ENCODE results near the gene ZPBP2. TPM values are rescaled to one million over a fixed set of nuclear protein-coding genes. Genes with fewer than 3 reads are reported as not detected.
"Not testable (repeated sequence)": the region's sequence is repeated elsewhere in the genome, so short reads cannot be mapped to it uniquely, and the experiment has no call there.

The ZPBP2 gene
- total RNA-seq, 2 experiments from 2014 or later = 0.19 TPM; not detected in 1

DNA sequence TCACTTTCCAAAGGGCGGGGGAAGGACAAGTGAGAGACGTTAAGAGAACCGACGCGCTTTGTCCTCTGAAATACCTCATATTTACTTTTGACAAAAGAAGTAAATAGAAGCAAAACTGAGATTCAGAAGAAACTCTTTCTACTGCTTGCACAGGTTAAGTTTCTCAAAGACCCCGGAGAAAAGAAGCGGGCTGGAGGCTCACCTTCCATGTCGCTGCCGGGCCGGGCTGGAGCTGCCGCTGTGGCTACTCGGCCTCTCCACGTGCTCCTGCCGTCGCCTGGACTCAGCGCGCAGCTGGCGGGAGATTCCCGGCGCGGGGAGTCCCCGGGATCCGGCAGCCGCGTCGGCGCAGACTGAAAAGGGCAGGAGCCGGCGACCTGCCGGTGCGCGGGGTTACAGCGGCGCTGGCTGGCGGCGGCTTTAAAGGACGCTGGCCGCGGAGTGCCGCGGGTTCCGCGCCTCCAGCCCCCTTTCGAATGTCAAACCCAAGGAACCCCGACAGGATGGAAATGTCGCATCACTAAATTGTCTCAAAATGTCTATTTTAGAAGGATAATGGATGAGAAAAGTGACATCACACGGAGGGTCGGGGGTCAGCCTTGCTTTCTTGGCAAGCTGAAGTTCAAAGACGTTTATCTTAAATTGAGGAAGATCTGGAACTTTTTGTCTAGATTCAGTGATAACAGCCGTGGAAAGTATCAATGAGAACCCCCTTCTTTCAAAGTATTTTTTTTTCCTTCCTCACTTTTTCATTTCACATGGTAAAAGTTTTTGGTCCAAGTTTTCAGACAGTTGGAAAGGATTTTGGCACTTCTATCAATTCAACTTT, 3.9 kb upstream of the ZPBP2 start, which contains the start of gene IKZF3:
IKZF3 (minus strand) TSS at position 395 of the 829 bp plus-strand sequence; CDS start at position 209, 186 bp downstream.
- Mint-ChIP-seq H3K27ac (peak within 1 kb of the TSS; percentile 94), H3K9me3 (ENCODE audit: low read depth) (no peaks in the 10 kb centered on the region), H3K4me1 (peaks cover 58% of the 10 kb centered on the region), H3K36me3 (peaks cover 16% of the 10 kb centered on the region), H3K27me3 (peaks cover 4% of the 10 kb centered on the region), H3K4me3 (peak within 1 kb of the TSS; percentile 81)
- CTCF ChIA-PET = interaction anchor here (0.6 to 3.5 kb wide), 20 partner anchors 9 to 242 kb away, joined by 3 to 18 read pairs (median 4); partner anchors contain the start of genes MIEN1 and PSMD3
- peak; percentile 87 for DNase-seq
- peak; percentile 60 for ATAC-seq

DNA sequence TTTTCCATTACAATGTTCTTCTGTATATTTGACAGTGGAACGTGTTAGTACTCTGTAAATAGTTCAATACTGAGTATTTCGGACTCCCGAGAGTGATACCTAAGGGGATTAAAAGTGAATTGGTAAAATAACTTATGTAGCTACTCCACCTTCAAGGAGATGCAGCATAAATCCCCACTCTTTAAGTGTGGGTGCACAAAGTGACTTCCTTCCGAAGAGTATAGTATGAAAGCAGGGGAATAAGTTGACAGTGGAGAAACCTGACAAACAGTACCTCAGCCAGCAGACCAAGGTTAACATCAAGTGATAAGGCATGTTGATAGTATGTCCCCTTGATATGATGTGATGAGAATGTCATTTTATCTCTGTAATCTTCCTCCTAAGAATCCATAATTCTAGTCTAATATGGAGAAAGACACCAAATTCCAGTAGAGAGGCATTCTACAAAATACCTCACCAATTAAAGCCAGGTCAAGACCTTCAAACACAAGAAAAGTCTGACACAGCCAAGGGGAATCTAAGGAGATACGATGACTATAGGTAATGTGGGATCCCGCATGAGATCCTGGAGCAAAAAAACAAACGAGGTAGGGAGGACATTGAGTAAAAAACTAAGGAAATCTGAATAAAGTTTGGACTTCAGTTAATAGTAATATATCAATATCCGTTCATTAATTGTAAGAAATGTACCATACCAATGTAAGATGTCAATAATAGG, 1.8 kb upstream of the ZPBP2 start:
- Mint-ChIP-seq H3K9me3 (ENCODE audit: low read depth) (no peaks in the 10 kb centered on the region), H3K4me3 (peak overlapping the region; percentile 27)

DNA sequence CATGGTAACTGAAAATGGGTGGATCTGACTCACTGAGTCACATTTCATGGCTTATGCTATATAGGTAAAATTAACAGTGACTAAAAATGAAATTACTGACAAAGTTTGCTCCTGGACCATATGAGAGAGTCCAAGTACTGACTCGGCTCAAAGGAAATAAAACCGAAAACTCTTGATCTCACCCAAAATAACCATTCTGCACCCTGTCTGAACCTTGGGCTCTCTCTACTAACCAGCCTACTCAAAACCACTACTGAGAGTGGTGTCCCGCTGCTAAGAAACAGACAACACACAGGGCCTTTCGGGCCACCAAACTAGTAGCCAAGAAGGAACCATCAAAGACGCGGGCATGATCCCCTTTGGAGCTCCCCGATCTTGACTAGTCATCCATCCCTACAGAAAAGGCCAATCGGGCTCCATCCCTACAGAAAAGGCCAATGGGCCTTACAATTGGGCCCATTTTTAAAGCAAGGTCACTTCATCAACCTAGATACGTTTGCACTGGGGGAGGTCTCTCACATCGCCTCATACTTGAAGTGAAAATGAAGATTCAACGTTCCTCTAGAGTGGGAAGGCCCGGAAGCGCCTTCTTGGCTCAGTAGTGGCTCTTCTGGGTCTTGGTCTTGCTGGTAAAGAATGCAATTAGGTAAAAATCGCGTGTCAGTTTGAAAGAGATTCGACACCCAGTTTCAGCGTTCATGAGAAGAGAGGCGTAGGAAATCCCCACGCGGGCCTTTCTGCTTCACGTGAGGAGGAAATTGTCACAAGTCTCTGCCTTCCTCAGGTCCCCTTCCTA, 720 bp upstream of the ZPBP2 start:
- DNase-seq = peak; percentile 81
- H3K4me3 Mint-ChIP-seq = peak overlapping the region; percentile 71
- H3K27me3 Mint-ChIP-seq = peaks cover 4% of the 10 kb centered on the region
- H3K27ac Mint-ChIP-seq = peak overlapping the region; percentile 96
- CTCF ChIA-PET = interaction anchor here (0.9 to 1.0 kb wide), 2 partner anchors 72 to 113 kb away, joined by 3 read pairs; partner anchors contain the start of gene PSMD3
- no peaks in the 10 kb centered on the region for H3K9me3 Mint-ChIP-seq (ENCODE audit: low read depth)
- peaks cover 7% of the 10 kb centered on the region for H3K36me3 Mint-ChIP-seq
- ATAC-seq = peak; percentile 60
- peaks cover 45% of the 10 kb centered on the region for H3K4me1 Mint-ChIP-seq

More for the DNA sequence above, 1.8 kb upstream of the ZPBP2 start:
- ATAC-seq (no peak), DNase-seq (no peak)
- CTCF ChIA-PET = interaction anchor here (1.0 to 2.5 kb wide), 4 partner anchors 85 to 244 kb away, joined by 3 to 11 read pairs (median 6); no protein-coding TSS in a partner anchor
- peak overlapping the region; percentile 94 for H3K27ac Mint-ChIP-seq
- H3K27me3 Mint-ChIP-seq = peaks cover 4% of the 10 kb centered on the region
- H3K4me1 Mint-ChIP-seq = peaks cover 46% of the 10 kb centered on the region
- peaks cover 9% of the 10 kb centered on the region for H3K36me3 Mint-ChIP-seq

DNA sequence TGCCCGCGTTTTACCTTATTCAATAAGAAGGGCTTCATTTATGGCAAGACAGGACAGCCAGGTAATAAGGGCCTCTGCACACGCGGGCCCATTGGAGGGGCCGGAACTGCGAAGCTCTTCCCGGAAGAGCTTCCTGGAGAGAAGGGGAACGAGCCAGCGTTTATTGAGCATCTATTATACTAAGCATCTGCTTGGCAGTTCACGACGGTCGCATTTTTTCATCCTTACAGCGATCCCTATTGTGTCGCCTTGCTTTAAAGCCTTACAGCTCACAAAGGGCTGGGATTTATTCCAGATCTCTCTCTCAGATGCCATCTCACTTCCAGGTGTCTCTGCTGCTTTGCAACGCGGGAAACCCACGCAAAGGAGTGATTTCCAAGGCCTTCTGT, 546 bp downstream of the ZPBP2 start:
- H3K4me3 Mint-ChIP-seq = peak overlapping the region; percentile 71
- peaks cover 2% of the 10 kb centered on the region for H3K36me3 Mint-ChIP-seq
- H3K27ac Mint-ChIP-seq = peak overlapping the region; percentile 96
- no peak for DNase-seq
- H3K9me3 Mint-ChIP-seq (ENCODE audit: low read depth) = no peaks in the 10 kb centered on the region
- peaks cover 45% of the 10 kb centered on the region for H3K4me1 Mint-ChIP-seq
- CTCF ChIA-PET = interaction anchor here (1.6 to 1.9 kb wide), 2 partner anchors 57 to 247 kb away, joined by 4 to 5 read pairs; no protein-coding TSS in a partner anchor
- peaks cover 4% of the 10 kb centered on the region for H3K27me3 Mint-ChIP-seq
- ATAC-seq = no peak

DNA sequence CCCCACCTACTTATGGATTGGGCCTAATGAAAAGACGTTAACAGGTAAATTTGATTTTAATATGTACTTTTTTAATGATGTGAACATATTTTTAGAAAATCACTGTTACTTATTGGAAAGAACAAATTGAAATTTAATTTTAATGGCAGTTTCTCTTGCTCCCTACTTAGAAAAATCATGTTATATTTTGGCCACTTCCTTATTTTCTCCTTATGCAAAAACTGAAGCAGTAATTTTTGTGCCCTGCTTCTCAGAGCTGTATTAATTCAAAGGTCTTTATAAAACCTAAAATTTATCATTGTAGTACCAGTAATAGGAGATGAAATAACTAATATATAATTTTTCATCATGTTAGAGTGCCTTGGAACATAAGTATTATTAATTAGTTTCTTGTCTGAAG, 2.8 kb downstream of the ZPBP2 start:
- ATAC-seq (no peak), DNase-seq (no peak)
- Mint-ChIP-seq H3K36me3 (no peaks in the 10 kb centered on the region), H3K27me3 (peaks cover 4% of the 10 kb centered on the region), H3K27ac (no peak overlapping the region), H3K9me3 (ENCODE audit: low read depth) (no peaks in the 10 kb centered on the region), H3K4me1 (peaks cover 31% of the 10 kb centered on the region), H3K4me3 (no peak overlapping the region)
- CTCF ChIA-PET = interaction anchor here (0.5 to 3.9 kb wide), 4 partner anchors 110 to 366 kb away, joined by 3 to 18 read pairs (median 4); partner anchors contain the start of gene PSMD3

DNA sequence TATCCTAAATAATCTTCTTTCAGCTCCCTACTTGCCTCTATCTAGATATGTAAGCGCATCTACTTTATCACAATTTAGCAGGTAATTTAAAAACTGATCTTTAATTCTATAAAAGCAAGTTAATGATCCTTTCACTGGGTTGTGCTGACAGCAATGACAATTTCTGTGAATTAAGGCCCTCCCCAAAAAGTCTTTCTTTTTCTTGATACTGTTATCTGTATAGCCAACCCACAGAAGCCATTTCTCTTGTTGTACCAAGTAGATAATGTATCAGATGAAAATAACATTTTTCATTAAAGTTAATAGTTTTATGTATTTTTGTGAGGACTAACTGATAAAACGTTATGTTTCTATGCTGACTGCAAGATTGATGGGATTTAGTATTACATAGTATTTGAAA, 3.8 kb downstream of the ZPBP2 start:
- H3K36me3 Mint-ChIP-seq = no peaks in the 10 kb centered on the region
- H3K4me1 Mint-ChIP-seq = peaks cover 22% of the 10 kb centered on the region
- H3K9me3 Mint-ChIP-seq (ENCODE audit: low read depth) = no peaks in the 10 kb centered on the region
- CTCF ChIA-PET = interaction anchor here (1.0 to 3.9 kb wide), 7 partner anchors 12 to 250 kb away, joined by 3 to 18 read pairs (median 5); partner anchors contain the start of gene PSMD3
- no peak for DNase-seq
- H3K27ac Mint-ChIP-seq = no peak overlapping the region
- H3K27me3 Mint-ChIP-seq = peaks cover 4% of the 10 kb centered on the region
- H3K4me3 Mint-ChIP-seq = no peak overlapping the region
- ATAC-seq = no peak

DNA sequence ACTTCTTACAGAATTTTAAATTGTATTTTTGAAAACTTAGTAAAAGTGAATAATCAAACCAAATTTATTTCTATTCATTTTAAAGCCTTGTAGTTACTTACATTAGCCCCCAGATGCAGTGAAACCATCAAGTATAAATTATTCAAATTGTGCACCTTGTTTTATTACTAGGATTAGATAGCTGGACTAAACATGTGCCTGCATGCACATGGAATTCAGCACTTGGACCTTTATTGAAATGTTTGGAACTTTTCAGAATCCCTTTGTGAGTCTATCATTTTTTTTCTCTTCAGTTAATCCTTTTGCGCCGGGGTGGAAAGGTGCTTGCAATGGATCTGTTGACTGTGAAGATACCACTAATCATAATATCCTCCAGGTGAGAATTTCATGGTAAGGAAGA, 4.7 kb downstream of the ZPBP2 start:
- H3K4me1 Mint-ChIP-seq = peaks cover 13% of the 10 kb centered on the region
- no peaks in the 10 kb centered on the region for H3K9me3 Mint-ChIP-seq (ENCODE audit: low read depth)
- no peaks in the 10 kb centered on the region for H3K36me3 Mint-ChIP-seq
- peaks cover 4% of the 10 kb centered on the region for H3K27me3 Mint-ChIP-seq
- H3K4me3 Mint-ChIP-seq = no peak overlapping the region
- CTCF ChIA-PET = interaction anchor here (0.6 to 3.9 kb wide), 17 partner anchors 9 to 251 kb away, joined by 3 to 18 read pairs (median 3); partner anchors contain the start of genes IKZF3 and PSMD3
- DNase-seq = no peak
- ATAC-seq = no peak
- H3K27ac Mint-ChIP-seq = no peak overlapping the region

DNA sequence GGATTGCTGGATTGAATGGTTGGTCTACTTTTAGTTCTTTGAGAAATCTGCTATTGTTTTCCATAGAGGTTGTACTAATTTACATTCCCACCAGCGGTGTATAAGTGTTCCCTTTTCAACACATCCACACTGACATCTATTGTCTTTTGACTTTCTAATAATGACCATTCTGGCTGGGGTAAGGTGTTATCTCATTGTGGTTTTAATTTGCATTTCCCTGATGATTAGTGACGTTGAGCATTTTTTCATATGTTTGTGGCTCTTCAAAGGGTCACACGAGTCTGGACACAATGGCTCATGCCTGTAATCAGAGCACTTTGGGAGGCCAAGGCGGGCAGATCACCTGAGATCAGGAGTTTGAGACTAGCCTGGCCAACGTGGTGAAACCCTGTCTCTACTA, 18.1 kb downstream of the ZPBP2 start:
- H3K4me1 Mint-ChIP-seq; H3K4me3 Mint-ChIP-seq; H3K36me3 Mint-ChIP-seq; H3K9me3 Mint-ChIP-seq (ENCODE audit: low read depth); ATAC-seq; H3K27ac Mint-ChIP-seq; CTCF ChIA-PET; DNase-seq: not testable (repeated sequence)
- H3K27me3 Mint-ChIP-seq = peaks cover 15% of the 10 kb centered on the region

DNA sequence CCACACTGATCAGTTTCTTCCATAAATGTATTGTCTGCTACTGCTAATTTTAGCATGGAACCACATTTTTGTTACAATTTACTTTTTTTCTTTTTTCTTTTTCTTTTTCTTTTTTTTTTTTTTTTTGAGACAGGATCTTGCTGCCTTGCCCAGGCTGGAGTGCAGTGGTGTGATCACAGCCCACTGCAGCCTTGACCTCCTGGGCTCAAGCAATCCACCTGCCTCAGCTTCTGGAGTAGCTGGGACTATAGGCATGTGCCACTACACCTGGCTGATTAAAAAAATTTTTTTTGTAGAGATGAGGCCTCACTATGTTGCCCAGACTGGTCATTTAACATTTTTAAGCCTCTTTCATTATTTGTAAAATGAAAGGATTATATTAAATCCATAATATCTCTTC, 19.1 kb downstream of the ZPBP2 start:
- peaks cover 18% of the 10 kb centered on the region for H3K27me3 Mint-ChIP-seq
- no peak overlapping the region for H3K4me3 Mint-ChIP-seq
- peak; percentile 8 for DNase-seq
- no peaks in the 10 kb centered on the region for H3K9me3 Mint-ChIP-seq (ENCODE audit: low read depth)
- CTCF ChIA-PET = interaction anchor here (1.0 to 1.5 kb wide), 2 partner anchors 48 to 94 kb away, joined by 4 read pairs; partner anchors contain the start of gene PSMD3
- H3K27ac Mint-ChIP-seq = no peak overlapping the region
- ATAC-seq = no peak
- H3K4me1 Mint-ChIP-seq = peaks cover 2% of the 10 kb centered on the region
- no peaks in the 10 kb centered on the region for H3K36me3 Mint-ChIP-seq

DNA sequence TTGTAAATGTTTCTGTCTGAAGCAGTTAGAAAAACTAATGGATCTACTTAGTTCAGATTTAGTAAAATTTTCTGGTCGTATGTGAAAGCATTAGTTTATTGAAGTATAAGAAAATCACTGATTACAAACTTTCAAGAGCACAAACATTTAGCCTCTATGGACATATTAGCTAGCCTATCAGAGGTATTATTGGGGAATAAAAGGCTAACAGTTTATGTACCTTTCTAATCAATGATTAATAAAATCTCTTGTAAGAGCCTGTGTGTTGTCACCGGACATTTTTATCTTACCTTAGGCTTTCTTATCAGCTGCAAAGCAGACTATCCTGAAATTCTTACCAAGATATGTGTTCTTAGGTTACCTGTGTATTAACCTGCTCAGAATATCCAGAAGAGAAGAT, 21.2 kb downstream of the ZPBP2 start:
- H3K9me3 Mint-ChIP-seq (ENCODE audit: low read depth) = no peaks in the 10 kb centered on the region
- CTCF ChIA-PET = no interaction called here
- DNase-seq (no peak), ATAC-seq (no peak)
- no peaks in the 10 kb centered on the region for H3K4me1 Mint-ChIP-seq
- peaks cover 18% of the 10 kb centered on the region for H3K27me3 Mint-ChIP-seq
- H3K36me3 Mint-ChIP-seq = no peaks in the 10 kb centered on the region
- H3K4me3 Mint-ChIP-seq = no peak overlapping the region
- H3K27ac Mint-ChIP-seq = no peak overlapping the region

DNA sequence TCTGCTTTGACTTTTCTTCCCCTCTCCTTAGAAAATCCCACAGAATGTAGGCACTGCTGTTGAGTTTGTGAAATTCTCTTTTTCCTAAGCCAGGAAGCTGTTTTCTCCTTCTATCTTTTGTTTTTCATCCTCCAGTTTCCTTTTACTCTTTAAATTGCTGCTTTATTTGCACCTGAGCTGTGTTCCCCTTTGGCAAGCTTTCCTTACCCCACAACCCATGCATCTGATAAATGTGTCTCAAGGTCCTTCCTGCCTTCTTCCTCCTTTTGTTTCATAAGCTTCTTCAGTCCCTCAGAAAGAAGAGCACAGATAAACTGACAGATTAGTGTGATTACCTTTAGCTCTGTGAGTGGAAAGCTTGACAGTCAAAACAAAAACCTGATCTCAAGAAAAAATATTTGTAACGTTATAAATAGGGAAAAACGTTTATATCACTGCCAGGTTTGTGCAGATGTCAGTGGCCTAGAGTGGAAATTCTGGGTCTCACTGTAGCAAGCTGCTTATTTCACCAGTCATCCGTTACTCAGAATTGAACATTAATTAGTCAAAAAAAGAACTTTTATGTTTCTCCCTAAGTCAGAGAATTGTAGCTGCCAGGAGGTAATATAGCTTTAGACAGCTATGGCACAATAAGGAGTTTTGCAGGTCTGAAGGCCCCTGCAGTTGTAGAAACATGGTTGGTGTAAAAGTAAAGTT, 26.8 kb downstream of the ZPBP2 start:
- Mint-ChIP-seq H3K27me3 (peaks cover 11% of the 10 kb centered on the region), H3K4me1 (peaks cover 15% of the 10 kb centered on the region), H3K9me3 (ENCODE audit: low read depth) (no peaks in the 10 kb centered on the region), H3K36me3 (peaks cover 7% of the 10 kb centered on the region), H3K27ac (peak overlapping the region; percentile 22), H3K4me3 (no peak overlapping the region)
- DNase-seq (peak; percentile 22), ATAC-seq (no peak)
- CTCF ChIA-PET = interaction anchor here (0.7 to 2.3 kb wide), 4 partner anchors 10 to 273 kb away, joined by 3 to 7 read pairs (median 5); no protein-coding TSS in a partner anchor

DNA sequence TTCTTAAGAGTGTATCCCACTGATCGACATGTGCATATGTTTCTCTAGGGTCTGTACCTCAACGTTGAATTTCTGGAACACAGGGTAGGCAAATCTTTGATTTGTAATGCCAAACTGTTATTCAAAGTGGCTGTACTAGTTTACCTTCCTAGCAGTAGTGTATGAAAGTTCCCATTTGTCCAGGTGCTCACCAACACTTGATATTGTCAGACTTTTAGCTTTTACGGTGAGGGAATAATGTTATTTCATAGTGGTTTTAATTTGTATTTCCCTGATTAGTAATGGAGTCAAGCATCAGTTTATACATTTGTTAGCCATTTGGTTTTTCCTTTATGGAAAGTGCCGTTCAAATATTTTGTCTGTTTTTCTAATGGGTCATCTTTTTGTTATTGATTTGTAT, 30.1 kb downstream of the ZPBP2 start:
- peaks cover 21% of the 10 kb centered on the region for H3K36me3 Mint-ChIP-seq
- H3K9me3 Mint-ChIP-seq (ENCODE audit: low read depth) = no peaks in the 10 kb centered on the region
- no peak overlapping the region for H3K4me3 Mint-ChIP-seq
- H3K4me1 Mint-ChIP-seq = peaks cover 18% of the 10 kb centered on the region
- no peak overlapping the region for H3K27ac Mint-ChIP-seq
- DNase-seq = no peak
- no peak for ATAC-seq
- H3K27me3 Mint-ChIP-seq = no peaks in the 10 kb centered on the region
- CTCF ChIA-PET = interaction anchor here (1.7 to 2.5 kb wide), 2 partner anchors 34 to 83 kb away, joined by 3 to 6 read pairs; partner anchors contain the start of genes IKZF3 and PSMD3

All from activated CD8-positive, alpha-beta memory T cell treated with anti-CD3 and anti-CD28 coated beads, Interleukin-2, amount 10 ng/mL, durations not matched to agents 7 days and 5 days (primary cell).